Transverse colon (tissue), 4 donors: ENCODE measurements around the gene CPNE7. TPM values are rescaled to one million over a fixed set of nuclear protein-coding genes. Genes with fewer than 3 reads are reported as not detected.

Experiments used
- DNase-seq: peaks from one replicate; pipeline ENCODE4 v3.0.0-alpha.2; 2019
- H3K27ac ChIP-seq, 4 donors: fragments of 200-600 bp; sonication (generic); 2 replicates each; pipeline ENCODE4 v1.5.1; 2016 to 2018; ENCODE audit warnings: inconsistent platforms in 4 of 4
- H3K27me3 ChIP-seq: fragments of 200-600 bp; sonication (generic); 2 replicates; pipeline ENCODE4 v1.5.1; 2017; ENCODE audit warnings: inconsistent platforms
- H3K36me3 ChIP-seq, 4 donors: fragments of 200-600 bp; sonication (generic); 2 replicates each; pipeline ENCODE4 v1.5.1; 2017 to 2019; ENCODE audit warnings: inconsistent platforms in 4 of 4
- H3K4me1 ChIP-seq, 4 donors: fragments of 200-600 bp; sonication (generic); 2 replicates each; pipeline ENCODE4 v1.5.1; 2017 to 2020; ENCODE audit warnings: inconsistent platforms in 4 of 4
- H3K4me3 ChIP-seq, 4 donors: fragments of 200-600 bp; sonication (generic); 1 replicate in 1 of 4; 2 replicates in 3 of 4; pipeline versions ENCODE4 v1.5.1 to v1.6.1; 2017 to 2019; ENCODE audit warnings: inconsistent platforms in 4 of 4
- H3K9me3 ChIP-seq, 2 donors: fragments of 200-600 bp; sonication (generic); 2 replicates each; pipeline ENCODE4 v1.5.1; 2017 to 2019; ENCODE audit warnings: inconsistent platforms in 2 of 2
- CTCF ChIP-seq, 5 experiments: fragments of 200-600 bp in 3 of 5; fragments of 450-650 bp in 2 of 5; sonication (generic) in 3 of 5; IDR thresholded peaks; 1 replicate in 2 of 5; 2 replicates in 3 of 5; pipeline ENCODE4 v1.5.1; 2016 to 2017; ENCODE audit warnings: antibody characterized with exemption in 5 of 5, inconsistent platforms in 3 of 5, mild to moderate bottlenecking in 2 of 5, moderate library complexity in 1 of 5
- EP300 ChIP-seq: sonication (generic); formaldehyde crosslinking; IDR thresholded peaks from one replicate; pipeline ENCODE4 v1.6.1; 2017; ENCODE audit warnings: antibody characterized with exemption, low read depth
- POLR2A ChIP-seq: fragments of 450-650 bp; IDR thresholded peaks from one replicate; pipeline ENCODE4 v1.6.1; 2016; ENCODE audit warnings: antibody characterized with exemption, mild to moderate bottlenecking, moderate library complexity
- POLR2AphosphoS5 ChIP-seq, 3 donors: sonication (generic); formaldehyde crosslinking; IDR thresholded peaks; one replicate each; pipeline ENCODE4 v1.6.1; 2016; ENCODE audit warnings: antibody characterized with exemption in 3 of 3
- WGBS, 2 donors: methylation state at CpG; one replicate each; pipeline ENCODE4 v1.1.5; 2018; ENCODE audit warnings: low coverage in 1 of 2; 5-methylcytosine and 5-hydroxymethylcytosine counted together
- in situ Hi-C, 4 donors: fragments of 200-750 bp; cut with MboI; loops; one replicate each; pipeline versions ENCODE4 v1.15.0 to v1.15.1; 2017; ENCODE audit warnings: low sequenced_read_pairs in 3 of 4, low pct_ligation_motif_present in 1 of 4, low pct_unique_long_range_greater_than_20kb in 1 of 4
- intact Hi-C: fragments of 100-400 bp; cut with DNase I; formaldehyde crosslinking; loops from one replicate; pipeline ENCODE4 v1.15.1; 2023; ENCODE audit warnings: low total_unique reads
- total RNA-seq, 4 donors: library from RNA; depleted of rRNA; stranded (reverse); fragments of >200 nt; gene quantifications; one replicate each; pipeline ENCODE4 v1.1.0, GENCODE V29; 2016

CPNE7 gene
- total RNA-seq, 4 donors from 2014 or later: 0.41 to 5.0 (median 0.79) TPM; not detected in 1

- in situ Hi-C loops (no loop called here), intact Hi-C loops (no loop called here)
- Histone ChIP-seq H3K27me3 (no peaks in the 10 kb centered on the region), H3K4me1 (no peaks in the 10 kb centered on the region), H3K9me3 (no peaks in the 10 kb centered on the region), H3K4me3 (no peak overlapping the region), H3K36me3 (no peaks in the 10 kb centered on the region), H3K27ac (no peak overlapping the region)
- WGBS, 2 donors: 88% methylated on average over 22 of the region's 25 CpGs; no CpG with 5 or more reads in 1 of the 2 donors
- no peak for DNase-seq
- TF ChIP-seq CTCF (IDR thresholded peaks at IDR 0.05) (no peak), POLR2AphosphoS5 (IDR thresholded peaks at IDR 0.05) (no peak), POLR2A (no peak), EP300 (no peak)
Observed at GRCh38 chr16:89596061-89596689, 20.6 kb downstream of the CPNE7 start.

GRCh38 chr16:89596957-89597649 lies 21.5 kb downstream of the CPNE7 start:
- H3K9me3 ChIP-seq: no peaks in the 10 kb centered on the region
- no peak for TF ChIP-seq EP300
- no peak for TF ChIP-seq CTCF (IDR thresholded peaks at IDR 0.05)
- no peak for TF ChIP-seq POLR2A
- TF ChIP-seq POLR2AphosphoS5 (IDR thresholded peaks at IDR 0.05): no peak
- no peaks in the 10 kb centered on the region for H3K36me3 ChIP-seq
- peaks cover 6% of the 10 kb centered on the region for H3K27me3 ChIP-seq
- intact Hi-C loops: no loop called here
- H3K4me3 ChIP-seq: no peak overlapping the region
- no peak overlapping the region for H3K27ac ChIP-seq
- no peaks in the 10 kb centered on the region for H3K4me1 ChIP-seq
- in situ Hi-C loops: no loop called here
- 82% methylated on average over 19 of the region's 19 CpGs; no CpG with 5 or more reads in 1 of the 2 donors for WGBS, 2 donors
- no peak for DNase-seq

- WGBS, 2 donors: 58% methylated on average over 5 of the region's 14 CpGs; no CpG with 5 or more reads in 1 of the 2 donors
- intact Hi-C loops: no loop called here
- H3K4me1 ChIP-seq: no peaks in the 10 kb centered on the region
Observed at GRCh38 chr16:89598199-89598598, 22.6 kb downstream of the CPNE7 start.

More at GRCh38 chr16:89598199-89598598, 22.6 kb downstream of the CPNE7 start:
- in situ Hi-C loops: no loop called here
- DNase-seq: no peak
- H3K27me3 ChIP-seq: peaks cover 17% of the 10 kb centered on the region
- H3K36me3 ChIP-seq: no peaks in the 10 kb centered on the region
- H3K9me3 ChIP-seq: no peaks in the 10 kb centered on the region
- H3K27ac ChIP-seq: no peak overlapping the region
- no peak overlapping the region for H3K4me3 ChIP-seq
- no peak for TF ChIP-seq EP300
- no peak for TF ChIP-seq CTCF (IDR thresholded peaks at IDR 0.05)
- TF ChIP-seq POLR2A: no peak
- no peak for TF ChIP-seq POLR2AphosphoS5 (IDR thresholded peaks at IDR 0.05)
